HEK293 (cell line): ENCODE data around the gene KCTD2.

Experiments used
- ATF2 ChIP-seq: fragments of 450-650 bp; formaldehyde crosslinking; IDR thresholded peaks from 2 replicates; pipeline ENCODE4 v1.5.1; 2016; ENCODE audit warnings: missing biosample characterization, missing genetic modification characterization, low read depth
- HOXA7 ChIP-seq: sonication (generic); formaldehyde crosslinking; IDR thresholded peaks from 2 replicates; pipeline ENCODE4 v1.8.1; 2022; ENCODE audit warnings: missing genetic modification reagents, borderline replicate concordance
- HOXC10 ChIP-seq: sonication (generic); formaldehyde crosslinking; IDR thresholded peaks from 2 replicates; pipeline ENCODE4 v1.8.1; 2023; ENCODE audit warnings: mild to moderate bottlenecking, missing genetic modification reagents
- MZF1 ChIP-seq: fragments of 450-650 bp; formaldehyde crosslinking; IDR thresholded peaks from 2 replicates; pipeline ENCODE4 v1.5.1; 2017; ENCODE audit warnings: missing biosample characterization, missing genetic modification characterization, borderline replicate concordance
- OSR2 ChIP-seq: fragments of 450-650 bp; formaldehyde crosslinking; IDR thresholded peaks from 2 replicates; pipeline ENCODE4 v1.5.1; 2016; ENCODE audit warnings: missing biosample characterization, missing genetic modification characterization
- PRDM4 ChIP-seq: fragments of 450-650 bp; formaldehyde crosslinking; IDR thresholded peaks from 2 replicates; pipeline ENCODE4 v1.5.1; 2017; ENCODE audit warnings: missing biosample characterization, missing genetic modification characterization
- ZBTB44 ChIP-seq: fragments of 450-650 bp; IDR thresholded peaks from 2 replicates; pipeline ENCODE4 v1.5.1; 2018; ENCODE audit warnings: missing biosample characterization, mild to moderate bottlenecking, missing genetic modification characterization
- ZEB2 ChIP-seq: fragments of 450-650 bp; formaldehyde crosslinking; IDR thresholded peaks from 2 replicates; pipeline ENCODE4 v1.5.1; 2016; ENCODE audit warnings: missing biosample characterization, missing genetic modification characterization
- ZFP3 ChIP-seq: fragments of 450-650 bp; formaldehyde crosslinking; IDR thresholded peaks from 2 replicates; pipeline ENCODE4 v1.5.1; 2016; ENCODE audit warnings: low read depth, missing biosample characterization, missing genetic modification characterization
- ZNF112 ChIP-seq: fragments of 450-650 bp; formaldehyde crosslinking; IDR thresholded peaks from 2 replicates; pipeline ENCODE4 v1.5.0; 2017; ENCODE audit warnings: missing biosample characterization, missing genetic modification characterization
- ZNF121 ChIP-seq: fragments of 450-650 bp; formaldehyde crosslinking; IDR thresholded peaks from 2 replicates; pipeline ENCODE4 v1.5.1; 2016; ENCODE audit warnings: missing biosample characterization, missing genetic modification characterization
- ZNF133 ChIP-seq: fragments of 450-650 bp; formaldehyde crosslinking; IDR thresholded peaks from 2 replicates; pipeline ENCODE4 v1.5.1; 2016; ENCODE audit warnings: missing biosample characterization, missing genetic modification characterization
- ZNF138 ChIP-seq: fragments of 450-650 bp; formaldehyde crosslinking; IDR thresholded peaks from 2 replicates; pipeline ENCODE4 v1.5.1; 2016; ENCODE audit warnings: missing biosample characterization, missing genetic modification characterization, borderline replicate concordance
- ZNF174 ChIP-seq: fragments of 450-650 bp; formaldehyde crosslinking; IDR thresholded peaks from 2 replicates; pipeline ENCODE4 v1.5.0; 2017; ENCODE audit warnings: missing biosample characterization, mild to moderate bottlenecking, missing genetic modification characterization
- ZNF324 ChIP-seq: fragments of 450-650 bp; formaldehyde crosslinking; IDR thresholded peaks from 2 replicates; pipeline ENCODE4 v1.5.1; 2016; ENCODE audit warnings: missing biosample characterization, missing genetic modification characterization
- ZNF37A ChIP-seq: fragments of 450-650 bp; IDR thresholded peaks from 2 replicates; pipeline ENCODE4 v1.5.1; 2018; ENCODE audit warnings: missing biosample characterization, missing genetic modification characterization
- ZNF404 ChIP-seq: fragments of 450-650 bp; formaldehyde crosslinking; IDR thresholded peaks from 2 replicates; pipeline ENCODE4 v1.5.1; 2017; ENCODE audit warnings: missing biosample characterization, missing genetic modification characterization
- ZNF501 ChIP-seq: fragments of 450-650 bp; formaldehyde crosslinking; IDR thresholded peaks from 2 replicates; pipeline ENCODE4 v1.5.1; 2016; ENCODE audit warnings: missing biosample characterization, missing genetic modification characterization
- ZNF529 ChIP-seq: fragments of 450-650 bp; formaldehyde crosslinking; IDR thresholded peaks from 2 replicates; pipeline ENCODE4 v1.5.1; 2017; ENCODE audit warnings: missing genetic modification characterization, missing biosample characterization; ENCODE audit not compliant: insufficient replicate concordance
- ZNF555 ChIP-seq: fragments of 450-650 bp; formaldehyde crosslinking; conservative IDR thresholded peaks from 2 replicates; pipeline ENCODE4 v1.5.1; 2017; ENCODE audit warnings: missing biosample characterization, mild to moderate bottlenecking, missing genetic modification characterization, inconsistent platforms
- ZNF571 ChIP-seq: fragments of 450-650 bp; formaldehyde crosslinking; IDR thresholded peaks from 2 replicates; pipeline ENCODE4 v1.5.0; 2017; ENCODE audit warnings: missing biosample characterization, missing genetic modification characterization
- ZNF623 ChIP-seq: fragments of 450-650 bp; formaldehyde crosslinking; IDR thresholded peaks from 2 replicates; pipeline ENCODE4 v1.5.1; 2016; ENCODE audit warnings: missing biosample characterization, missing genetic modification characterization
- ZNF626 ChIP-seq: fragments of 450-650 bp; sonication (Bioruptor Pico); formaldehyde crosslinking; IDR thresholded peaks from 2 replicates; pipeline ENCODE4 v1.5.1; 2018; ENCODE audit warnings: missing biosample characterization, missing genetic modification characterization, inconsistent platforms
- ZNF701 ChIP-seq: fragments of 450-650 bp; formaldehyde crosslinking; IDR thresholded peaks from 2 replicates; pipeline ENCODE4 v1.5.1; 2016; ENCODE audit warnings: missing biosample characterization, missing genetic modification characterization
- ZSCAN16 ChIP-seq: fragments of 450-650 bp; formaldehyde crosslinking; IDR thresholded peaks from 2 replicates; pipeline ENCODE4 v1.5.1; 2016; ENCODE audit warnings: missing biosample characterization, missing genetic modification characterization
- ZSCAN23 ChIP-seq: fragments of 450-650 bp; formaldehyde crosslinking; IDR thresholded peaks from 2 replicates; pipeline ENCODE4 v1.5.1; 2016; ENCODE audit warnings: missing biosample characterization, missing genetic modification characterization
- ZXDB ChIP-seq: fragments of 450-650 bp; formaldehyde crosslinking; IDR thresholded peaks from 2 replicates; pipeline ENCODE4 v1.5.1; 2016; ENCODE audit warnings: missing biosample characterization, missing genetic modification characterization
- TF ChIP-seq, protein P1 (sequence below): fragments of 450-650 bp; formaldehyde crosslinking; IDR thresholded peaks from 2 replicates; pipeline ENCODE4 v1.5.1; 2017; ENCODE audit warnings: missing biosample characterization, mild to moderate bottlenecking, missing genetic modification characterization, moderate library complexity
- TF ChIP-seq, protein P2 (sequence below): fragments of 450-650 bp; formaldehyde crosslinking; IDR thresholded peaks from 2 replicates; pipeline ENCODE4 v1.5.1; 2016; ENCODE audit warnings: missing biosample characterization, missing genetic modification characterization
- TF ChIP-seq, protein P3 (sequence below): fragments of 450-650 bp; formaldehyde crosslinking; IDR thresholded peaks from 2 replicates; pipeline ENCODE4 v1.5.1; 2017; ENCODE audit warnings: missing biosample characterization, missing genetic modification characterization

KCTD2 gene

DNA sequence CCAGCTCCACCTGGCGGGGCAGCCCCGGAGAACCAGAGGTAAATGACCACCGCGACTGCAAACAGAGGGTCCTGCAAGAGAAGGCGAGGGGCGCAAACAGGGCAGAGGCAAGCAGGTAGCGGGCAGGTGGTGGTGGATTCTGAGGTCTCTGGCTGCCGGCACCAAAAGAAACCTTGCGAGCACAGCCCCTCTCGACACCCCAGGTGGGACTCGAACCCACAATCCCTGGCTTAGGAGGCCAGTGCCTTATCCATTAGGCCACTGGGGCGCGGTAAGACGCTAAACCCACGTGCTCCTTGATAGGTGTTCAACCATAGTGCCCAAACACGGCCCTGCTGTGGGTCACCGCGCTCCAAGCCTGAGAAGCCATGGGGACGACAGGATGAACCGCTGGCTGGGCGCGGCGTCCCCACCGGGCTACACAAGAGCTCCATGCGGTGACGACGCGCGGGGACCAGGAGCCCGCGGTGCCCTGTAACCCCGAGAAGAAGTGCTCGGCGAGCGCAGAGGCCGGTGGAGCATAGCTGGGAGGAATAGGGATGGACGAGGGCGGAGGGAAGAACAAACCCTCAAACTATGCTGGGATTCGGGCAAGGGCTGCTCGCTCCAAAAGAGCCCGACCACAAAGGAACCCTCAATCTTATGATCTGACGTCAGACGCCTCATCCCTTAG lies 12.7 kb upstream of the KCTD2 start (continued):
- TF ChIP-seq, protein P1, sequence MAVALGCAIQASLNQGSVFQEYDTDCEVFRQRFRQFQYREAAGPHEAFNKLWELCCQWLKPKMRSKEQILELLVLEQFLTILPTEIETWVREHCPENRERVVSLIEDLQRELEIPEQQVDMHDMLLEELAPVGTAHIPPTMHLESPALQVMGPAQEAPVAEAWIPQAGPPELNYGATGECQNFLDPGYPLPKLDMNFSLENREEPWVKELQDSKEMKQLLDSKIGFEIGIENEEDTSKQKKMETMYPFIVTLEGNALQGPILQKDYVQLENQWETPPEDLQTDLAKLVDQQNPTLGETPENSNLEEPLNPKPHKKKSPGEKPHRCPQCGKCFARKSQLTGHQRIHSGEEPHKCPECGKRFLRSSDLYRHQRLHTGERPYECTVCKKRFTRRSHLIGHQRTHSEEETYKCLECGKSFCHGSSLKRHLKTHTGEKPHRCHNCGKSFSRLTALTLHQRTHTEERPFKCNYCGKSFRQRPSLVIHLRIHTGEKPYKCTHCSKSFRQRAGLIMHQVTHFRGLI (tag by site-specific recombination), result peak; percentile 98
- TF ChIP-seq ATF2 (no peak), ZNF404 (no peak), ZNF174 (tag by site-specific recombination) (no peak), ZXDB (tag by site-specific recombination) (0 out of 2 replicates have a peak, but pooled peaks have one; percentile 11), ZEB2 (tag by site-specific recombination) (peak; percentile 92), HOXC10 (CRISPR knock-in tag) (no peak), ZBTB44 (peak; percentile 63), PRDM4 (tag by site-specific recombination) (peak; percentile 52; the same call in 1 of the 2 replicates), ZSCAN23 (tag by site-specific recombination) (peak; percentile 74), ZNF138 (tag by site-specific recombination) (no peak), ZNF555 (tag by site-specific recombination) (no peak), ZNF529 (no peak), ZNF37A (no peak), ZSCAN16 (tag by site-specific recombination) (no peak), ZNF623 (peak; percentile 27; the same call in 1 of the 2 replicates), ZNF112 (tag by site-specific recombination) (no peak), HOXA7 (CRISPR knock-in tag) (no peak), OSR2 (tag by site-specific recombination) (no peak), ZNF571 (tag by site-specific recombination) (no peak), ZFP3 (tag by site-specific recombination) (peak; percentile 49), ZNF501 (tag by site-specific recombination) (peak; percentile 76), ZNF701 (tag by site-specific recombination) (no peak), ZNF324 (peak; percentile 87), ZNF121 (tag by site-specific recombination) (no peak), ZNF626 (no peak), MZF1 (tag by site-specific recombination) (peak; percentile 48; the same call in 1 of the 2 replicates), ZNF133 (no peak)
- TF ChIP-seq, protein P2, sequence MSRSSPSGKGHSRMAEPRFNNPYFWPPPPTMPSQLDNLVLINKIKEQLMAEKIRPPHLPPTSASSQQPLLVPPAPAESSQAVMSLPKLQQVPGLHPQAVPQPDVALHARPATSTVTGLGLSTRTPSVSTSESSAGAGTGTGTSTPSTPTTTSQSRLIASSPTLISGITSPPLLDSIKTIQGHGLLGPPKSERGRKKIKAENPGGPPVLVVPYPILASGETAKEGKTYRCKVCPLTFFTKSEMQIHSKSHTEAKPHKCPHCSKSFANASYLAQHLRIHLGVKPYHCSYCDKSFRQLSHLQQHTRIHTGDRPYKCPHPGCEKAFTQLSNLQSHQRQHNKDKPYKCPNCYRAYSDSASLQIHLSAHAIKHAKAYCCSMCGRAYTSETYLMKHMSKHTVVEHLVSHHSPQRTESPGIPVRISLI (tag by site-specific recombination), result no peak
- TF ChIP-seq, protein P3, sequence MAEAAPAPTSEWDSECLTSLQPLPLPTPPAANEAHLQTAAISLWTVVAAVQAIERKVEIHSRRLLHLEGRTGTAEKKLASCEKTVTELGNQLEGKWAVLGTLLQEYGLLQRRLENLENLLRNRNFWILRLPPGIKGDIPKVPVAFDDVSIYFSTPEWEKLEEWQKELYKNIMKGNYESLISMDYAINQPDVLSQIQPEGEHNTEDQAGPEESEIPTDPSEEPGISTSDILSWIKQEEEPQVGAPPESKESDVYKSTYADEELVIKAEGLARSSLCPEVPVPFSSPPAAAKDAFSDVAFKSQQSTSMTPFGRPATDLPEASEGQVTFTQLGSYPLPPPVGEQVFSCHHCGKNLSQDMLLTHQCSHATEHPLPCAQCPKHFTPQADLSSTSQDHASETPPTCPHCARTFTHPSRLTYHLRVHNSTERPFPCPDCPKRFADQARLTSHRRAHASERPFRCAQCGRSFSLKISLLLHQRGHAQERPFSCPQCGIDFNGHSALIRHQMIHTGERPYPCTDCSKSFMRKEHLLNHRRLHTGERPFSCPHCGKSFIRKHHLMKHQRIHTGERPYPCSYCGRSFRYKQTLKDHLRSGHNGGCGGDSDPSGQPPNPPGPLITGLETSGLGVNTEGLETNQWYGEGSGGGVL (tag by site-specific recombination), result no peak
